ENCODE results near the gene DOK5.

- TF ChIP-seq POLR2A (IDR thresholded peaks at IDR 0.05) = no peak
- TF ChIP-seq CTCF (IDR thresholded peaks at IDR 0.05) = no peak
Observed at GRCh38 chr20:54435015-54435414, 40.4 kb upstream of the DOK5 start.

Measured in uterus (tissue), 2 donors.